Measurements from ENCODE around the gene CNN2.

CNN2 gene

DNA sequence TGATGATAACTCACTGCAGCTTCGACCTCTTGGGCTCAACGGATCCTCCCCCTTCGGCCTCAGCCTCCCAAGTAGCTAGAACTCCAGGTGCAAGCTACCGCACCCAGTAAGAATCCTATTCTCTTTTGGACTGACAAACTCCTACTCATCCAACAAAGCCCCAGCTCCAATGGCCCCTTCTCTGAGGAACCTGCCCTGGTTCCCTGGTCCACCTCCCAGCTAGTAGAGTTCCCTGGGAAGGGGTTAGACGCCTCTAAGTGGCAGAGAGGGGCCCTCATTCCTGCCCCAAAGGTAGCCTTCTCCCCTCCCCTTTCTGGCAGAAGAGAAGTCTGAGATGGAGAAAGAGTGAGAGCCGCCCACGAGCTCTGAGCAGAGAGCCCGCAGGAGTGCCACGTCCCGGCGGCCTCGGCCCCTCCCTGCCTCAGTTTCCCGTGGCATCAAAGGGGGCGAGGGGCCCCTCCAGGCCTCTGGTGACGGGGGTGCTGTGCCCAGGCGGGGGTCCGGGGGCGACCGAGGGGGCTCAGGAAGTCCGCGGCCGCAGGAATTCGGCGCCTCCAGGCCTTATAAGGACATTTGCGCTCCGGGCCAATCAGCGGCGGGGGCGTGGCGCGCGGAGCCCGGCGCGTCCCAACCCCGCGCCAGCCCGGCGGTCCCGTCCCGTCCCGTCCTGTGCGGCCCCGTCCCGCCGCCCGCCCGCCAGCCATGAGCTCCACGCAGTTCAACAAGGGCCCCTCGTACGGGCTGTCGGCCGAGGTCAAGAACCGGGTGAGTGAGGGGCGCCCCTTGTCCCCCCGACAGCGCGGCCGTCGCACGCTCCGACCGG lies at the start of gene CNN2:
CNN2 (plus strand) TSS at position 649 of the 823 bp plus-strand sequence; CDS start at position 703, 54 bp downstream.
- in situ Hi-C loops (cut with HindIII; ENCODE audit: low pct_ligation_motif_present, low pct_unique_long_range_greater_than_20kb, low sequenced_read_pairs): no loop called here
- peak; percentile 75 for DNase-seq

DNA sequence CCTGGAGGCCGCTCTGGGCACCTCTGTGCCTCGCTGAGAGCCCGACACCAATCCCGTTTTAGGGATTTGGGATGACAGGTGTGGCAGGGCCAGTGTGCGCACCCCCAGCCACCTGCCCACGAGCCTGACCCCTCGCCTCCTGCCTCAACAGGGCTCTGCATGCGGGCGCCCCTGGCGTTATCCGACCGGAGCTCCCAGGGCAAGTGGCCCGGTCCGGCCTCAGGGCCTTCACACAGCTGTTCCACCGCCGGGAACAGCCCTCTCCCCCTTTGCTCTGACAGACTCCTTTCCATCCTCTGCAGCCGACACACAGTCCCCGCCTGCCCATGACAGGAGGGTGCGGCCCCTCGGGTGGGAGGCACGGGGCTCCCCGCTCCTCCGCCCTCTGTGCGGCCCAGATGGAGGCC lies 49.3 kb upstream of the CNN2 start:
- in situ Hi-C loops (cut with HindIII; ENCODE audit: low pct_ligation_motif_present, low pct_unique_long_range_greater_than_20kb, low sequenced_read_pairs): no loop called here
- DNase-seq: no peak

DNA sequence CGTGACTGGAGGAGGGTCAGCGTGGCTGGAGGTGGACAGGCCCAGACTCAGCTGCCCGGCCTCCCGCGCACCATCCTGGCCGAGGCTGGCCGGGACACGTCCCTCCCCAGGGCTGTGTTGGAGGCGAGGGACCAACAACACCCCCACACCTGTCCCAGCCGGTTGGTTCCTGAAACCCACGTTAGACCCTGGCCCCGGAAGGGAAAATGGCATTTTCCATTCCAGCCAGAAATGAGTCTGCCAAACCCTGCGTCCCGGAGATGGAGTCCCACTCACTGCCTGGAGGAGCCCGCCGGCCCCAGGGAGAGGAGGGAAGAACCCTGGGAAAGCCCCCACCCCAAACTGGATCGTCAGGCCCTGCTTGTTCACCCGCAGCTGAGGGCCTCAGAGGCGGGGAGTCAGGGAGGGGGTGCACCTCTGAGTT lies 47.1 kb upstream of the CNN2 start:
- in situ Hi-C loops (cut with HindIII; ENCODE audit: low pct_ligation_motif_present, low pct_unique_long_range_greater_than_20kb, low sequenced_read_pairs): no loop called here

DNA sequence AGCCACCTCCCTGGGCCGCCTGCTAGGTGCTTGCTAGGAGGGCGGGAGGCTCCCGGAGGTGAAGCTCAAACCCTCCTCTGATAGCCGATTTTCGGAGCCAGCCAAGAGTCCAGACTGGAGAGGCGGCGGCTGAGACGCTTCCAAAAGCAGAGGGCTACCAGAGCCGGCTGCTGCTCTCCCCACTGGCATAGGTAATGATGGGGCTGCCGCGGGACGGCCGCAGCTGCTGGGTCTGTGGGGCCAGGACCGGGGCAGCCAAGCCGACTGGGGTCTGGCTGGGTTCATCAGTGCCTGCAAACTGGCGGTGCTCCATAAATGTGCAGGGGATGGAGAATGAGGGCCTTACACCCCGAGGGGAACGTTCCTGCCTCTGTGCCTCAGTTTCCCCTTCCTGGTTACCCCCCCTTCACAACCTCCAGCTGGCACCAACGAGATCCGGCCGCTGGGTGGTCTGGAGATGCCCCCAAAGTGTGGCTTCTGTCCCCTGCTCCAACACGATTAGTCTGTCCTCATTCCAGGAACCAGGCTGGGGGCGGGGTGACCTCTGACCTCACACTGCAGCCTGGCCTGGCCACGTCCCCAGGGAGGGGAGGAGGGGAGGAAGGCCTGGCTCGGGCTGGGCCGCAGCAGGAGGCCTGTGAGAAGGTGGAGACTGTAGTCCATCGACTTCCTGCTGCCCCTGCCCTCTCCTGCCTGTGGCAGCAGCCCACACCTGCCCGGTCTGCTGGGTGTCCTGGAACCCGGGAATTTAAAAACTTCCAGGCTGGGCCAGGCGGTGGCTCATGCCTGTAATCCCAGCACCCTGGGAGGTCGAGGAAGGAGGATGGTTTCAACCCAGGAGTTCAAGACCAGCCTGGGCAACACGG lies 46.0 kb upstream of the CNN2 start:
- in situ Hi-C loops (cut with HindIII; ENCODE audit: low pct_ligation_motif_present, low pct_unique_long_range_greater_than_20kb, low sequenced_read_pairs): no loop called here
- DNase-seq: no peak

More for the DNA sequence above, 47.1 kb upstream of the CNN2 start:
- DNase-seq: no peak

DNA sequence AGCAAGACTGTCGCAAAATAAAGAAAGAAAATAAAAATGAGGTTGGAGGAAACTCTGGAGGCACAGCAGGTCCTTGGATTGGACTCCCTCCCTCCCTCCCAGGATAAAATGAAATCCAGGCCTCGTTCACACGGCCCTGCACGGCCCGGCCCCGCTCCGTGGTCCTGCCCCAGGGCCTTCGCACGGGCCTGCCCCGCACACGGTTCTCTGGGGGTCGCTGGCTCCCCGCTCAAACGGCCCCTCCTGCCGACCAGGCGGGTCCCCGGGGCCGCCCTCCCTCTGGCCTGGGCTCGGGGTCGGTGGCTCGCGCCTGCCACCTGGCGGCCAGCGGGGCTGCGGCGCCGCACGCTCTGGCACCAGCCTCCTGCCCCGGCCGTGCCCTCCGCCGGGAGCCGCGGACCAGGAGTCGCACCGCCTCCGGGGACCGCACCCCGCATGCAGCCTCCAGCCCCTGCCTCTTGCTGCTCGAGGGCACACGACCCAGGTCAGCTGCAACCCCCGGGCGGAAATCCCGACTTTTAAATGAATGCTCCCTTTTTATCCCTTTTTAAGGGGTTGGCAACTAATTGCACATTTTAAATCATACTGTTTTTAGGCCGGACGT lies 43.7 kb upstream of the CNN2 start:
- in situ Hi-C loops (cut with HindIII; ENCODE audit: low pct_ligation_motif_present, low pct_unique_long_range_greater_than_20kb, low sequenced_read_pairs): no loop called here
- peak; percentile 65 for DNase-seq

DNA sequence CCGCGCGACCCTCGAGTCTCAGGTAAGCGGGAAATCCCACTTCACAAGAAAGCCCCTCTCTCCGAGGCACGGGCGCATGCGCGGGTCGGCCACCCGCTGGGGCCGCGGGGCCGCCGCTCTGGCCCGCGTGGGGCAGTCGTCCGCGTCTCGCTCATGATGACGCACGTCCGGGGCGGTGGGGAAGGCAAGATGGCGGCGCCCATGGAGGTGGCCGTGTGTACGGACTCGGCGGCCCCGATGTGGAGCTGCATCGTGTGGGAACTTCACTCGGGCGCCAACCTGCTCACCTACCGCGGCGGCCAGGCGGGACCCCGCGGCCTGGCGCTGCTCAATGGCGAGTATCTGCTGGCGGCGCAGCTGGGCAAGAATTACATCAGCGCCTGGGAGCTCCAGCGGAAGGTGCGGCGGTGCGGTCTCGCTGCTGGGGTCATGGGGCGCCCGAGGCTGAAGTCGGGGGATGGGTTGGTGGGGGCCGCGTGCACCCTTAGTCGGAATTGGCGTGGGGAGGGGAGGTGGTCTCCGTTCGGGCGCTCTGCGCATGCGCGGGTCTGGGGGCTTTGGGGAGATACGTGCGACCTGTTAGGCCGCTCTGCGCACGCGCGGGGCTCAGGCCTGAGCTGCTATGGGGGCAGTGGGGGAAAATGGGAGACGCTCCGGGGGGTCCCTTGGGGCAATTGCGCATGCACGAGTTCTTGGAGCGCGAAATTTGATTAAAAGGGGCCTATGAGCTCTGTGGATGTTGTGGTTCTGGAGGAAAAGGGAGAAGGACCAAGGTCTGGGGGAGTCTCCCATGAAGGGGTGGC lies 42.0 kb upstream of the CNN2 start, which contains the start of gene WDR18:
WDR18 (plus strand) TSS at position 181 of the 803 bp plus-strand sequence; CDS start at position 190, 9 bp downstream.
- in situ Hi-C loops (cut with HindIII; ENCODE audit: low pct_ligation_motif_present, low pct_unique_long_range_greater_than_20kb, low sequenced_read_pairs): no loop called here
- DNase-seq: peak; percentile 87

DNA sequence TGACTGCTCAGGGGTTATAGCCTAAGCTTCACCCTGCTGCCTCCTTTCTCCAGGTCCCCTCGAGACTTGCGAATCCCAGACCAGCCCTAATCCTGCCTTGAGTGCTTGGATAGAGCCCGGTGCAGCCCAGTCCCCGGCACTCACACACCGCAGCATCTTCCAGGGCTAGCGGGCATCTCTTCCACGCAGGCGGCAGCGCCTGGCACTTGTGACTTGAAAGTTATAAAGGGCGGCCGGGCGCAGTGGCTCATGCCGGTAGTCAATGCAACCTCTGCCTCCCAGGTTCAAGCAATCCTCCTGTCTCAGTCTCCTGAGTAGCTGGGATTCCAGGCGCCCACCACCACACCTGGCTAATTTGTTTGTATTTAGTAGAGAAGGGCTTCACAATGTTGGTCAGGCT lies 40.3 kb upstream of the CNN2 start:
- no peak for DNase-seq
- in situ Hi-C loops (cut with HindIII; ENCODE audit: low pct_ligation_motif_present, low pct_unique_long_range_greater_than_20kb, low sequenced_read_pairs): no loop called here

DNA sequence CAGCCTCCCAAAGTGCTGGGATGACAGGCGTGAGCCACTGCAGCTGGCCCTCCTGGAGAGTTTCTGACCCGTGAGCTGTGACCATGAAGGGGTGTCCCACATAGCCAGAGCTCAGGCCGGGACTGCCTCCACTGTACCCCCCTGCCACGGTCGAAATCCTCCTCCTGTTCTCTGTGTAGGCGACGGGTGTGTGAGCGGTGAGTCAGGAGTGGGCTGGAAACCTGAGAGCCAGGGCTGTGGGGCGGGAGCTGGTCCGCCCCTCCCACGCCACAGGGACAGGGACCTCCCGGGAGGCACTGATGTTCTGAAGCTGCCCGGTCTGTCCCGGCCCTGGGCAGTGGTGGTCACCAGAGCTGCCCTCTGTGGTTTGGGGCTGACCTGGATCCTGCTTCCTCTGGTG lies 38.3 kb upstream of the CNN2 start:
- in situ Hi-C loops (cut with HindIII; ENCODE audit: low pct_ligation_motif_present, low pct_unique_long_range_greater_than_20kb, low sequenced_read_pairs): no loop called here
- DNase-seq: no peak

DNA sequence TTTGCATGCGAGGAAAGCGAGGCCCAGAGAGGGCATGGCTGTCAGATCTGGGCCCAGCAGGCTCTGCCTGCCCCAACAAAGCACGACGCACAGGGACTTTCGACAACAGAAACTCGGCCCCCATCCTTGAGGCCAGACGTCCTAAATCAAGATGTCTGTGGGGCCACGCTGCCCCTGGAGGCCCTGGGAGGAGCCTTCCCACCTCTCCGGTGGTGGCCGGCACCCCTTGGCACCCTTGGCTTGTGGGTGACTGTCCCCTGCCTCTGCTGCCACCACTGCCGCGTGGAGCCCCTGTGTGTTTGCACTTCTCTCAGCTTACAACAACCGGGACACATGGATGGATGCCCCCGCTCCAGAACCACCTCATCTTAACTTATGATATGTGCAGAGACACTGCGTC lies 37.9 kb upstream of the CNN2 start:
- in situ Hi-C loops (cut with HindIII; ENCODE audit: low pct_ligation_motif_present, low pct_unique_long_range_greater_than_20kb, low sequenced_read_pairs): no loop called here
- no peak for DNase-seq

DNA sequence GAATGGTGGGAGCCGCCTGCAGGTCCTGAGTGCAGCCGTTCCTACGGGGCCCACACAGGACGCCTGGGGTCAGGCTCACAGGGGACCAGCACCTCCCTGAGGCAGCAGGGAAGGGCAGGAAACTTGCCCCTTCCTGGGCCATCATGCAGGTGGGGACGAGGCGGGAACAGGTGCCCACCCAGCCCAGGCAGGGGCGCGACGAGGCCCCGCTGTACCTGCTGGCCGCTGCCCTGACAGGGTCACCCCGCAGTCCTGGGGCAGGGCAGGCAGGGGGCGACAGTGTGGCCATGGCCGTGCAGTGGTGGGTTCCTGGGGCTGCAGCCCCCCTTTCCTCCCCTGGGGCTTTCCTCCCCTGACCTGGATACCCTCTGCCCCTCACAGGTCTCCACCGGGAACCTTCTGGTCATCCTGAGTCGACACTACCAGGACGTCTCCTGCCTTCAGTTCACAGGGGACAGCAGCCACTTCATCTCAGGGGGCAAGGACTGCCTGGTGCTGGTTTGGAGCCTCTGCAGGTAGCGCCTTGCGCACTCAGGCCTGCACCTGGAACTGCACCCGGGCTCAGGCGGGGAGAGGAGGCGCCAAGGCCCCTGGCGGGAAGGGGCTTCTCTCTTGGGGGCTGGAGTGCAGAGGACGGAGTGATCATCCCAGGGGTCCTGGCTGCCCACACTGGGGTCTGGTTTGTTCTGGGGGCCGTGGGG lies 36.9 kb upstream of the CNN2 start:
- no peak for DNase-seq
- in situ Hi-C loops (cut with HindIII; ENCODE audit: low pct_ligation_motif_present, low pct_unique_long_range_greater_than_20kb, low sequenced_read_pairs): no loop called here

DNA sequence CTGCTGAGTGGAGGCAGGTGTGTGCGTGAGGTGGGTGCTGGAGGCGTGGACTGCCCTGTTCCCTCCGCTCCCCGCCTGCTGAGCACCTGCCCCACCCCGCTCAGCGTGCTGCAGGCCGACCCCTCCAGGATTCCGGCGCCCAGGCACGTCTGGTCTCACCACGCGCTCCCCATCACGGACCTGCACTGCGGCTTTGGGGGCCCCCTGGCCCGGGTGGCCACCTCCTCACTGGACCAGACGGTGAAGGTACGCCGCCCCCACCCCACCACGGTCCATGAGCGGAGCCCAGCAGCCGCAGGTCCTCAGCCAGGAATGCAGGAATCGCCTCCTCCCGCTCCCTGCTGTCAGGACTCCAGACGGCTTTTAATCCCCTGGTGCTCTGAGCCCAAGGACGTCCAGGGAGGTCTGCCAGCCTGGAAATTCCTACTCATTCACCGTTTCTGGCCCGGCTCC lies 36.3 kb upstream of the CNN2 start:
- DNase-seq: no peak
- in situ Hi-C loops (cut with HindIII; ENCODE audit: low pct_ligation_motif_present, low pct_unique_long_range_greater_than_20kb, low sequenced_read_pairs): no loop called here

DNA sequence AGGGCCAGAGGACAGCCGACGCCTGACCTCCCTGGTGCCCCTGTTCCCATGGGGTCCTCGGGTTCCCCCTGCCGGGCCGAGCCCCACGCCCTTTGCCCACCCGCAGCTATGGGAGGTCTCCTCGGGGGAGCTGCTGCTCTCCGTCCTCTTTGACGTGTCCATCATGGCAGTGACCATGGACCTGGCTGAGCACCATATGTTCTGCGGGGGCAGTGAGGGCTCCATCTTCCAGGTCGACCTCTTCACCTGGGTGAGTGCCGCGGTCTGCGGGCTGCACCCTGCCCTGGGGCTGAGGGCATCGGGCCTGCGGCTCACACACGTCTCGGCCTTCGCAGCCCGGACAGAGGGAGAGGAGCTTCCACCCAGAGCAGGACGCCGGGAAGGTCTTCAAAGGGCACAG lies 35.7 kb upstream of the CNN2 start:
- no peak for DNase-seq
- in situ Hi-C loops (cut with HindIII; ENCODE audit: low pct_ligation_motif_present, low pct_unique_long_range_greater_than_20kb, low sequenced_read_pairs): no loop called here

DNA sequence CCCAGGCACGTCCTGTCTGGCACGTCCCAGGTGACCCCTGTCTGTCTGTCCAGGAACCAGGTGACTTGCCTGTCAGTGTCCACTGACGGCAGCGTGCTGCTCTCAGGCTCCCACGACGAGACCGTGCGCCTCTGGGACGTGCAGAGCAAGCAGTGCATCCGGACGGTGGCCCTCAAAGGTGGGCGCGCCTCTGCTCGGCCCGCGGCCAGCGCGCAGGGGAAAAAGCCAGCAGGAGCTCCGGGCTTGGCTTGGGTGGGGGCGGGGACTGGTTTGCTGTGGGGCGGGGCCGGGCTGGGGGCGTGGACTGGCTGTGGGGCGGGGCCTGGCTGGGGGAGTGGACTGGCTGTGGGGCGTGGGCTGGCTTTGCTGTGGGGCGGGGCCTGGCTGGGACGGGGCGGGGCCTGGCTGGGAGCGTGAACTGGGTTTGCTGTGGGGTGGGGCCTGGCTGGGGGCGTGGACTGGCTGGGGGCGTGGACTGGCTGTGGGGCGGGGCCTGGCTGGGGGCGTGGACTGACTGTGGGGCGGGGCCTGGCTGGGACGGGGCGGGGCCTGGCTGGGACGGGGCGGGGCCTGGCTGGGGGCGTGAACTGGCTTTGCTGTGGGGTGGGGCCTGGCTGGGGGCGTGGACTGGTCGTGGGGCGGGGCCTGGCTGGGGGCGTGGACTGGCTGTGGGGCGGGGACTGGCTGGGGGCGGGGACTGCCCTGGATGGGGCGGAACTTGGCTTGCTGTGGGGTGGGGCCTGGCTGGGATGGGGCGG lies 35.1 kb upstream of the CNN2 start:
- in situ Hi-C loops (cut with HindIII; ENCODE audit: low pct_ligation_motif_present, low pct_unique_long_range_greater_than_20kb, low sequenced_read_pairs): no loop called here
- no peak for DNase-seq

DNA sequence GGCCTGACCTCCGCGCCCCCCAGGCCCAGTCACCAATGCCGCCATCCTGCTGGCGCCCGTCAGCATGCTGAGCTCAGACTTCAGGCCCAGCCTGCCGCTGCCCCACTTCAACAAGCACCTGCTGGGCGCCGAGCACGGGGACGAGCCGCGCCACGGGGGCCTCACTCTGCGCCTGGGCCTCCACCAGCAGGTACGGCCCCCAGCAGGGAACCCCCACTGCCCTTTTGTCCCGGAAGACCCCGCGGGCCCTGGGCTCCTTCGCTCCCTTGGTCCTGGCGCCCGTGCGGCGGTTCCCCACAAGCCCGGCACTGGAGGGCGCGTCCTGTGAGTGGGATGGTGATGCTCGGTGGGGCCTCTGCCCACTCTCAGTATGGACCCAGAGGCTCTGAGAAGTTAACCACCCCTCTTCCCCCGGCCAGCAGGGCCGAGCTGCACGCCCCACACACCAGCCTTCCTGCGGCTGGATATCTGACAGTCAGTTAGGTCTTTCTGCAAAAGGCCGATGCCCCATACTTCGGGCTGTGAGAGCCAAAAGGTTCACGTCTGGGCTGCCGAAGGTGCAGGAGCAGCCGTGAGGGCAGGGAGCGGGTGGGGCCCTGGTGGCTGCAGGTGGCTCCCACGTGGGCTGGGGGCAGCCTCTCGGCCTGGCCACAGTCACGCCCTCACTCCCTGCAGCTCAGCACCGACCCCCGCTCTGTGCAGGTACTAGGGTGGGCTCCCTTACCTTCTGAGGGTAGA lies 34.3 kb upstream of the CNN2 start:
- no peak for DNase-seq
- in situ Hi-C loops (cut with HindIII; ENCODE audit: low pct_ligation_motif_present, low pct_unique_long_range_greater_than_20kb, low sequenced_read_pairs): no loop called here

DNA sequence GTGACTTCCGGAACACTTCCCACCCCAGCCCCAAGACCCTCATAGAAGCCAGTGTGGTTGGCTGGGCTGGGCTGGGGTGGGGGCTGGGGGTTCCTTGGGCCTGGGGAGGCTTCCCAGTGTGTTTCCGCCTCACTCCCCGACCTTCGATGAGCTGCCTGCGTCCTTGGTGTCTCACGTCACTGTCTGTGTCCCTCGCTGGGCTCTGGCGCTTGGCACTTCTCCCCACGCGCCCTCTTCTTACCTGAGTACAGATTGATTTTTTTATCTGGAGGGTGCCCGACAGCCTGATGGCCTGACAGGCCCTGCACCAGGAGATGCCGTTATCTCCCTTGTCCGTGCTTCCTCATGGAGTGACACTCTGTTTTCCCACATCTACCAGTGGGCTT lies 33.7 kb upstream of the CNN2 start:
- no peak for DNase-seq
- in situ Hi-C loops (cut with HindIII; ENCODE audit: low pct_ligation_motif_present, low pct_unique_long_range_greater_than_20kb, low sequenced_read_pairs): no loop called here

DNA sequence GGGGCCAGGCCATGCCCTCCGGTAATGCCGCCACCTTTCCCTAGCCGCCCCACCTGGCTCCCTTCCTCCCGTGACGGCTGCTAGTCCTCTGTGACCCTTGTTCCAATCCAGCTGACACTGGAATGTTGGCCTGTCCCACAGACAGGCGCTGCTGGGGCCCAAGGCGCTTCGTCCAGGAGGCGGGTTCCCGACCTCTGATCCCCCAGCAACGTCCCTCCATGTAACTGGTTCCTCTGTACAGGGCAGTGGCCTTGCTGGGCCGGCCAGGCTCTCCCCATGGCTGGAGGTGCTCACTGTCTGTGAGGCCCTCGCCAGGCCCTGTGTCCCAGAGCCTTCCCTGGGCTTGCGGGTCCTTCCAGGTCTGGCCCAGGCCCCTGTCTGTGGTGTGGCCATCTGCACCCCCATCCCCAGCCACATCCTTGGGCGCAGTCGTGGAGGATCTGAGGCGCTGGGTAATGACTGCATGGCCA lies 33.0 kb upstream of the CNN2 start:
- in situ Hi-C loops (cut with HindIII; ENCODE audit: low pct_ligation_motif_present, low pct_unique_long_range_greater_than_20kb, low sequenced_read_pairs): no loop called here
- no peak for DNase-seq

Measured in ACHN (cell line).